ENCODE data around the gene KLK8.

The KLK8 gene

GRCh38 chr19:51034704-51035103 is 33.3 kb upstream of the KLK8 start, which contains the start of gene KLK12:
Gene KLK12, minus strand, starts transcription at chr19:51035002. Its CDS starts 381 bp downstream, at chr19:51034621.
- no peak for DNase-seq
- Histone ChIP-seq H3K9me3 (ENCODE audit: severe bottlenecking) (no peaks in the 10 kb centered on the region), H3K27me3 (ENCODE audit: insufficient read depth, low read depth, severe bottlenecking) (peaks cover 75% of the 10 kb centered on the region), H3K27ac (no peak within 1 kb of the TSS), H3K4me3 (ENCODE audit: low read depth, low read length) (no peak within 1 kb of the TSS), H3K36me3 (no peaks in the 10 kb centered on the region)
- TF ChIP-seq CTCF (IDR thresholded peaks at IDR 0.05; ENCODE audit: low read depth, low read length) = no peak

GRCh38 chr19:51031880-51032225 is 30.4 kb upstream of the KLK8 start:
- no peak for DNase-seq
- Histone ChIP-seq H3K36me3 (no peaks in the 10 kb centered on the region), H3K27ac (no peak overlapping the region), H3K27me3 (ENCODE audit: insufficient read depth, low read depth, severe bottlenecking) (peaks cover 85% of the 10 kb centered on the region), H3K9me3 (ENCODE audit: severe bottlenecking) (no peaks in the 10 kb centered on the region), H3K4me3 (ENCODE audit: low read depth, low read length) (no peak overlapping the region)
- no peak for TF ChIP-seq CTCF (IDR thresholded peaks at IDR 0.05; ENCODE audit: low read depth, low read length)

GRCh38 chr19:51031220-51031879 is 29.9 kb upstream of the KLK8 start:
- no peak overlapping the region for H3K27ac ChIP-seq
- H3K9me3 ChIP-seq (ENCODE audit: severe bottlenecking) = no peaks in the 10 kb centered on the region
- H3K27me3 ChIP-seq (ENCODE audit: insufficient read depth, low read depth, severe bottlenecking) = peaks cover 85% of the 10 kb centered on the region
- H3K36me3 ChIP-seq = no peaks in the 10 kb centered on the region
- no peak for TF ChIP-seq CTCF (IDR thresholded peaks at IDR 0.05; ENCODE audit: low read depth, low read length)
- no peak overlapping the region for H3K4me3 ChIP-seq (ENCODE audit: low read depth, low read length)
- no peak for DNase-seq

- Histone ChIP-seq H3K27ac (no peak overlapping the region), H3K27me3 (ENCODE audit: insufficient read depth, low read depth, severe bottlenecking) (peaks cover 85% of the 10 kb centered on the region), H3K4me3 (ENCODE audit: low read depth, low read length) (no peak overlapping the region), H3K36me3 (no peaks in the 10 kb centered on the region), H3K9me3 (ENCODE audit: severe bottlenecking) (no peaks in the 10 kb centered on the region)
- no peak for TF ChIP-seq CTCF (IDR thresholded peaks at IDR 0.05; ENCODE audit: low read depth, low read length)
- no peak for DNase-seq
These were observed 29.2 kb upstream of the KLK8 start for GRCh38 chr19:51030631-51031030.

- Histone ChIP-seq H3K27ac (no peak overlapping the region), H3K9me3 (ENCODE audit: severe bottlenecking) (no peaks in the 10 kb centered on the region), H3K27me3 (ENCODE audit: insufficient read depth, low read depth, severe bottlenecking) (peaks cover 79% of the 10 kb centered on the region), H3K36me3 (no peaks in the 10 kb centered on the region), H3K4me3 (ENCODE audit: low read depth, low read length) (no peak overlapping the region)
- no peak for TF ChIP-seq CTCF (IDR thresholded peaks at IDR 0.05; ENCODE audit: low read depth, low read length)
- no peak for DNase-seq
These were observed 28.3 kb upstream of the KLK8 start for GRCh38 chr19:51029718-51030117.

GRCh38 chr19:51027873-51028272 is 26.5 kb upstream of the KLK8 start:
- no peak overlapping the region for H3K27ac ChIP-seq
- DNase-seq = no peak
- no peak overlapping the region for H3K4me3 ChIP-seq (ENCODE audit: low read depth, low read length)
- H3K36me3 ChIP-seq = no peaks in the 10 kb centered on the region
- H3K27me3 ChIP-seq (ENCODE audit: insufficient read depth, low read depth, severe bottlenecking) = peaks cover 74% of the 10 kb centered on the region
- no peak for TF ChIP-seq CTCF (IDR thresholded peaks at IDR 0.05; ENCODE audit: low read depth, low read length)
- H3K9me3 ChIP-seq (ENCODE audit: severe bottlenecking) = no peaks in the 10 kb centered on the region
